GM18499 (cell line): ENCODE data around the gene SHLD1.
"Not testable (repeated sequence)": the region's sequence is repeated elsewhere in the genome, so short reads cannot be mapped to it uniquely, and the experiment has no call there.

Experiments used
- ATAC-seq: cut with Tn5 transposase; IDR thresholded peaks from one replicate; pipeline ENCODE4 v1.9.1; 2021; ENCODE audit warnings: moderate number of reproducible peaks; ENCODE audit not compliant: insufficient read depth, unreplicated experiment

SHLD1 gene

GRCh38 chr20:5734602-5735001 is 15.6 kb upstream of the SHLD1 start:
- ATAC-seq, result no peak

GRCh38 chr20:5735845-5736510 is 14.2 kb upstream of the SHLD1 start:
- no peak for ATAC-seq

- no peak for ATAC-seq
These were observed 12.6 kb upstream of the SHLD1 start for GRCh38 chr20:5737619-5737953.

- no peak for ATAC-seq
These were observed 12.2 kb upstream of the SHLD1 start for GRCh38 chr20:5737966-5738365.

GRCh38 chr20:5740643-5741042 is 9.6 kb upstream of the SHLD1 start:
- not testable (repeated sequence) for ATAC-seq

- no peak for ATAC-seq
These were observed 9.1 kb upstream of the SHLD1 start for GRCh38 chr20:5741089-5741488.

- ATAC-seq, result no peak
These were observed 8.2 kb upstream of the SHLD1 start for GRCh38 chr20:5742041-5742440.

- ATAC-seq, result no peak
These were observed 4.7 kb upstream of the SHLD1 start for GRCh38 chr20:5745416-5746030.

GRCh38 chr20:5746064-5746463 is 4.1 kb upstream of the SHLD1 start:
- no peak for ATAC-seq

GRCh38 chr20:5748246-5748645 is 2.0 kb upstream of the SHLD1 start:
- ATAC-seq, result no peak

- not testable (repeated sequence) for ATAC-seq
These were observed 669 bp upstream of the SHLD1 start for GRCh38 chr20:5749512-5749951.

GRCh38 chr20:5751856-5752255 is 1.7 kb downstream of the SHLD1 start:
- no peak for ATAC-seq

- ATAC-seq, result no peak
These were observed 3.6 kb downstream of the SHLD1 start for GRCh38 chr20:5753814-5754213.

GRCh38 chr20:5757949-5758348 is 7.7 kb downstream of the SHLD1 start:
- ATAC-seq, result no peak

GRCh38 chr20:5766085-5766764 is 16.0 kb downstream of the SHLD1 start:
- ATAC-seq, result no peak

- ATAC-seq, result no peak
These were observed 17.4 kb downstream of the SHLD1 start for GRCh38 chr20:5767493-5768098.

GRCh38 chr20:5770231-5770986 is 20.2 kb downstream of the SHLD1 start:
- ATAC-seq, result no peak

- ATAC-seq, result no peak
These were observed 20.8 kb downstream of the SHLD1 start for GRCh38 chr20:5770987-5771318.

GRCh38 chr20:5772704-5773103 is 22.5 kb downstream of the SHLD1 start:
- no peak for ATAC-seq

GRCh38 chr20:5773589-5773988 is 23.4 kb downstream of the SHLD1 start:
- ATAC-seq, result no peak

GRCh38 chr20:5776077-5776476 is 25.9 kb downstream of the SHLD1 start:
- no peak for ATAC-seq
